Measurements from ENCODE around the gene TMEM200A. TPM values are rescaled to one million over a fixed set of nuclear protein-coding genes. Genes with fewer than 3 reads are reported as not detected.

TMEM200A gene
- polyA plus RNA-seq, 1 of the 3 experiments (the other 2 are of a cell fraction), result 32.6 TPM

GRCh38 chr6:130389142-130389541, 23.3 kb downstream of the TMEM200A start:
- Histone ChIP-seq H3K4me1 (ENCODE audit: control insufficient read depth in 1 of 2, insufficient read depth in 2 of 2, low read depth in 1 of 2, low read length in 1 of 2) (peaks cover 0 to 21% of the 10 kb centered on the region in 2 experiments), H3K4me3 (ENCODE audit: low read depth in 2 of 2, low read length in 1 of 2) (no peak overlapping the region), H3K9ac (no peak overlapping the region), H3F3A (replicated peaks; ENCODE audit: insufficient read depth) (peaks cover 24% of the 10 kb centered on the region), H3K27me3 (ENCODE audit: insufficient read depth) (no peaks in the 10 kb centered on the region), H3K9me3 (no peaks in the 10 kb centered on the region), H3K4me2 (no peak overlapping the region), H2AFZ (ENCODE audit: low read depth) (no peak overlapping the region), H3K79me2 (ENCODE audit: insufficient read depth) (peaks cover 100% of the 10 kb centered on the region), H3K9me2 (no peaks in the 10 kb centered on the region), H3K27ac (ENCODE audit: low read depth in 2 of 2, low read length in 1 of 2) (no peak overlapping the region), H3K36me3 (replicated peaks in 1 of 2; ENCODE audit: control insufficient read depth in 1 of 2, insufficient read depth in 2 of 2, low read length in 1 of 2) (peaks cover 6 to 56% of the 10 kb centered on the region in 2 experiments), H4K20me1 (ENCODE audit: insufficient read depth) (no peaks in the 10 kb centered on the region; the same call in 1 of the 2 replicates)
- DNase-seq, result no peak
- ChIA-PET CTCF (no interaction called here), POLR2A (no interaction called here)
- 68% methylated on average over 3 of the region's 3 CpGs for WGBS (ENCODE audit: low lambda C conversion rate)
- TF ChIP-seq RAD21 (IDR thresholded peaks at IDR 0.05; ENCODE audit: low read length) (no peak), RCOR1 (IDR thresholded peaks at IDR 0.05; ENCODE audit: low read length) (no peak), ELF1 (IDR thresholded peaks at IDR 0.05) (no peak), EZH2phosphoT487 (IDR thresholded peaks at IDR 0.05; ENCODE audit: borderline replicate concordance, low read depth) (no peak), MEF2A (IDR thresholded peaks at IDR 0.05; ENCODE audit: borderline replicate concordance, low read depth) (no peak), TAF1 (IDR thresholded peaks at IDR 0.05; ENCODE audit: borderline replicate concordance, low read depth, low read length) (no peak), REST (IDR thresholded peaks at IDR 0.05; ENCODE audit: low read depth, low read length) (no peak), FOXM1 (IDR thresholded peaks at IDR 0.05; ENCODE audit: low read depth) (no peak), SIN3A (IDR thresholded peaks at IDR 0.05; ENCODE audit: borderline replicate concordance, low read depth, low read length) (no peak), TCF12 (IDR thresholded peaks at IDR 0.05) (no peak), FOSL2 (IDR thresholded peaks at IDR 0.05; ENCODE audit: borderline replicate concordance, low read depth) (no peak), RXRA (IDR thresholded peaks at IDR 0.05; ENCODE audit: borderline replicate concordance, low read depth) (no peak), POLR2AphosphoS5 (IDR thresholded peaks at IDR 0.05; ENCODE audit: low read depth, low read length) (no peak), GABPA (IDR thresholded peaks at IDR 0.05; ENCODE audit: low read depth) (no peak), MXI1 (IDR thresholded peaks at IDR 0.05; ENCODE audit: low read depth, low read length) (no peak)

- WGBS (ENCODE audit: low lambda C conversion rate), result 72% methylated on average over 3 of the region's 3 CpGs
- H3K27me3 ChIP-seq (ENCODE audit: insufficient read depth), result no peaks in the 10 kb centered on the region
- no peak overlapping the region for H3K4me2 ChIP-seq
- H3K27ac ChIP-seq (ENCODE audit: low read depth in 2 of 2, low read length in 1 of 2), result no peak overlapping the region
- H4K20me1 ChIP-seq (ENCODE audit: insufficient read depth), result no peaks in the 10 kb centered on the region; the same call in 1 of the 2 replicates
- peaks cover 6 to 46% of the 10 kb centered on the region in 2 experiments for H3K36me3 ChIP-seq (replicated peaks in 1 of 2; ENCODE audit: control insufficient read depth in 1 of 2, insufficient read depth in 2 of 2, low read length in 1 of 2)
- ChIA-PET CTCF (no interaction called here), POLR2A (no interaction called here)
- H3K4me3 ChIP-seq (ENCODE audit: low read depth in 2 of 2, low read length in 1 of 2), result no peak overlapping the region
- H3K9me3 ChIP-seq, result no peaks in the 10 kb centered on the region
- H3K9me2 ChIP-seq, result no peaks in the 10 kb centered on the region
- H3K9ac ChIP-seq, result no peak overlapping the region
- H3F3A ChIP-seq (replicated peaks; ENCODE audit: insufficient read depth), result peaks cover 36% of the 10 kb centered on the region
- no peak overlapping the region for H2AFZ ChIP-seq (ENCODE audit: low read depth)
- peaks cover 0 to 27% of the 10 kb centered on the region in 2 experiments; a peak in 3 of 4 replicates for H3K4me1 ChIP-seq (ENCODE audit: control insufficient read depth in 1 of 2, insufficient read depth in 2 of 2, low read depth in 1 of 2, low read length in 1 of 2)
- peaks cover 100% of the 10 kb centered on the region for H3K79me2 ChIP-seq (ENCODE audit: insufficient read depth)
- DNase-seq, result no peak
- TF ChIP-seq TAF1 (IDR thresholded peaks at IDR 0.05; ENCODE audit: borderline replicate concordance, low read depth, low read length) (no peak), NRF1 (IDR thresholded peaks at IDR 0.05; ENCODE audit: low read depth, low read length) (no peak), JUND (IDR thresholded peaks at IDR 0.05) (no peak), ELF1 (IDR thresholded peaks at IDR 0.05) (no peak), USF1 (IDR thresholded peaks at IDR 0.05; ENCODE audit: borderline replicate concordance, low read depth) (no peak), RXRA (IDR thresholded peaks at IDR 0.05; ENCODE audit: borderline replicate concordance, low read depth) (no peak), USF2 (IDR thresholded peaks at IDR 0.05; ENCODE audit: borderline replicate concordance, low read depth, low read length) (no peak), RAD21 (IDR thresholded peaks at IDR 0.05; ENCODE audit: low read length) (no peak), ZBTB33 (IDR thresholded peaks at IDR 0.05; ENCODE audit: borderline replicate concordance, low read depth) (no peak), GABPA (IDR thresholded peaks at IDR 0.05; ENCODE audit: low read depth) (no peak), NFIC (IDR thresholded peaks at IDR 0.05; ENCODE audit: borderline replicate concordance) (no peak), EZH2phosphoT487 (IDR thresholded peaks at IDR 0.05; ENCODE audit: borderline replicate concordance, low read depth) (no peak)
Observed at GRCh38 chr6:130390890-130391289, 25.1 kb downstream of the TMEM200A start.
